ENCODE data around the gene ZNF362. TPM values are rescaled to one million over a fixed set of nuclear protein-coding genes. Genes with fewer than 3 reads are reported as not detected.

ZNF362 gene
- total and polyA plus RNA-seq, 2 of the 13 experiments (the other 11 are each of a cell fraction or from before 2014, with no cell fraction given), result 8.3 to 14.2 TPM

DNA sequence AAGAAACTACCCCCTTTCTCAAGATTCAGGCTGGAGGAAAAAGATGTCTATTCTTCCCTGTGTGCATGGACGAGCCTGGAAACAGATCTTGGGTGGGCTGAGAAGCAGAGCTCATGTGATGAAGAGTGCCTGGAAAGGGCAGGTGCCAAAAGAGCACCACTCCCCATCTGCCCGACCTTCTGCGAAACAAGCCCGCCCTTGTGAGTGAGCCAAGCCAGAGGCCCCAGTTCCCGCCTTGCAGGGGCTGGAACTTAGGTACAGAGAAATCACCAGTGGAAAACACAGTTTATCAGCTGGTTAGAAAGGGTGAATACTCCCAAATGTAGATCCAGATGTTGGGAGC, 91.3 kb downstream of the ZNF362 start (continued):
- no peak for TF ChIP-seq ZNF12 (CRISPR knock-in tag; IDR thresholded peaks at IDR 0.05)
- TF ChIP-seq ZMYM4 (CRISPR knock-in tag; IDR thresholded peaks at IDR 0.05), result no peak
- TF ChIP-seq, protein P1, sequence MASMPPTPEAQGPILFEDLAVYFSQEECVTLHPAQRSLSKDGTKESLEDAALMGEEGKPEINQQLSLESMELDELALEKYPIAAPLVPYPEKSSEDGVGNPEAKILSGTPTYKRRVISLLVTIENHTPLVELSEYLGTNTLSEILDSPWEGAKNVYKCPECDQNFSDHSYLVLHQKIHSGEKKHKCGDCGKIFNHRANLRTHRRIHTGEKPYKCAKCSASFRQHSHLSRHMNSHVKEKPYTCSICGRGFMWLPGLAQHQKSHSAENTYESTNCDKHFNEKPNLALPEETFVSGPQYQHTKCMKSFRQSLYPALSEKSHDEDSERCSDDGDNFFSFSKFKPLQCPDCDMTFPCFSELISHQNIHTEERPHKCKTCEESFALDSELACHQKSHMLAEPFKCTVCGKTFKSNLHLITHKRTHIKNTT (CRISPR knock-in tag; IDR thresholded peaks at IDR 0.05), result no peak
- TF ChIP-seq, protein P2, sequence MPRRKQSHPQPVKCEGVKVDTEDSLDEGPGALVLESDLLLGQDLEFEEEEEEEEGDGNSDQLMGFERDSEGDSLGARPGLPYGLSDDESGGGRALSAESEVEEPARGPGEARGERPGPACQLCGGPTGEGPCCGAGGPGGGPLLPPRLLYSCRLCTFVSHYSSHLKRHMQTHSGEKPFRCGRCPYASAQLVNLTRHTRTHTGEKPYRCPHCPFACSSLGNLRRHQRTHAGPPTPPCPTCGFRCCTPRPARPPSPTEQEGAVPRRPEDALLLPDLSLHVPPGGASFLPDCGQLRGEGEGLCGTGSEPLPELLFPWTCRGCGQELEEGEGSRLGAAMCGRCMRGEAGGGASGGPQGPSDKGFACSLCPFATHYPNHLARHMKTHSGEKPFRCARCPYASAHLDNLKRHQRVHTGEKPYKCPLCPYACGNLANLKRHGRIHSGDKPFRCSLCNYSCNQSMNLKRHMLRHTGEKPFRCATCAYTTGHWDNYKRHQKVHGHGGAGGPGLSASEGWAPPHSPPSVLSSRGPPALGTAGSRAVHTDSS (CRISPR knock-in tag; conservative IDR thresholded peaks at IDR 0.05), result no peak
- peak; percentile 77 for TF ChIP-seq RBFOX2 (IDR thresholded peaks at IDR 0.05; ENCODE audit: low read depth, low read length)
- TF ChIP-seq ZNF790 (CRISPR knock-in tag; IDR thresholded peaks at IDR 0.05; ENCODE audit: borderline replicate concordance), result no peak
- TF ChIP-seq HOXA9 (CRISPR knock-in tag; IDR thresholded peaks at IDR 0.05; ENCODE audit: borderline replicate concordance), result no peak
- TF ChIP-seq, protein P3, sequence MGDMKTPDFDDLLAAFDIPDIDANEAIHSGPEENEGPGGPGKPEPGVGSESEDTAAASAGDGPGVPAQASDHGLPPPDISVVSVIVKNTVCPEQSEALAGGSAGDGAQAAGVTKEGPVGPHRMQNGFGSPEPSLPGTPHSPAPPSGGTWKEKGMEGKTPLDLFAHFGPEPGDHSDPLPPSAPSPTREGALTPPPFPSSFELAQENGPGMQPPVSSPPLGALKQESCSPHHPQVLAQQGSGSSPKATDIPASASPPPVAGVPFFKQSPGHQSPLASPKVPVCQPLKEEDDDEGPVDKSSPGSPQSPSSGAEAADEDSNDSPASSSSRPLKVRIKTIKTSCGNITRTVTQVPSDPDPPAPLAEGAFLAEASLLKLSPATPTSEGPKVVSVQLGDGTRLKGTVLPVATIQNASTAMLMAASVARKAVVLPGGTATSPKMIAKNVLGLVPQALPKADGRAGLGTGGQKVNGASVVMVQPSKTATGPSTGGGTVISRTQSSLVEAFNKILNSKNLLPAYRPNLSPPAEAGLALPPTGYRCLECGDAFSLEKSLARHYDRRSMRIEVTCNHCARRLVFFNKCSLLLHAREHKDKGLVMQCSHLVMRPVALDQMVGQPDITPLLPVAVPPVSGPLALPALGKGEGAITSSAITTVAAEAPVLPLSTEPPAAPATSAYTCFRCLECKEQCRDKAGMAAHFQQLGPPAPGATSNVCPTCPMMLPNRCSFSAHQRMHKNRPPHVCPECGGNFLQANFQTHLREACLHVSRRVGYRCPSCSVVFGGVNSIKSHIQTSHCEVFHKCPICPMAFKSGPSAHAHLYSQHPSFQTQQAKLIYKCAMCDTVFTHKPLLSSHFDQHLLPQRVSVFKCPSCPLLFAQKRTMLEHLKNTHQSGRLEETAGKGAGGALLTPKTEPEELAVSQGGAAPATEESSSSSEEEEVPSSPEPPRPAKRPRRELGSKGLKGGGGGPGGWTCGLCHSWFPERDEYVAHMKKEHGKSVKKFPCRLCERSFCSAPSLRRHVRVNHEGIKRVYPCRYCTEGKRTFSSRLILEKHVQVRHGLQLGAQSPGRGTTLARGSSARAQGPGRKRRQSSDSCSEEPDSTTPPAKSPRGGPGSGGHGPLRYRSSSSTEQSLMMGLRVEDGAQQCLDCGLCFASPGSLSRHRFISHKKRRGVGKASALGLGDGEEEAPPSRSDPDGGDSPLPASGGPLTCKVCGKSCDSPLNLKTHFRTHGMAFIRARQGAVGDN (CRISPR knock-in tag; IDR thresholded peaks at IDR 0.05), result peak; percentile 66
- no peak for TF ChIP-seq ZNF564 (CRISPR knock-in tag; IDR thresholded peaks at IDR 0.05)
- no peak for TF ChIP-seq ZNF253 (CRISPR knock-in tag; IDR thresholded peaks at IDR 0.05; ENCODE audit: borderline replicate concordance)
- no peak for TF ChIP-seq MAF1 (CRISPR knock-in tag; IDR thresholded peaks at IDR 0.05; ENCODE audit: borderline replicate concordance)
- TF ChIP-seq MZF1 (CRISPR knock-in tag; IDR thresholded peaks at IDR 0.05; ENCODE audit: borderline replicate concordance), result no peak
- TF ChIP-seq, protein P4, sequence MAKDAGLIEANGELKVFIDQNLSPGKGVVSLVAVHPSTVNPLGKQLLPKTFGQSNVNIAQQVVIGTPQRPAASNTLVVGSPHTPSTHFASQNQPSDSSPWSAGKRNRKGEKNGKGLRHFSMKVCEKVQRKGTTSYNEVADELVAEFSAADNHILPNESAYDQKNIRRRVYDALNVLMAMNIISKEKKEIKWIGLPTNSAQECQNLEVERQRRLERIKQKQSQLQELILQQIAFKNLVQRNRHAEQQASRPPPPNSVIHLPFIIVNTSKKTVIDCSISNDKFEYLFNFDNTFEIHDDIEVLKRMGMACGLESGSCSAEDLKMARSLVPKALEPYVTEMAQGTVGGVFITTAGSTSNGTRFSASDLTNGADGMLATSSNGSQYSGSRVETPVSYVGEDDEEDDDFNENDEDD (CRISPR knock-in tag; IDR thresholded peaks at IDR 0.05; ENCODE audit: borderline replicate concordance), result peak; percentile 65; the same call in 1 of the 2 replicates
- no peak for TF ChIP-seq POGZ (CRISPR knock-in tag; IDR thresholded peaks at IDR 0.05)
- TF ChIP-seq RORA (CRISPR knock-in tag; IDR thresholded peaks at IDR 0.05), result no peak
- TF ChIP-seq ZNF234 (CRISPR knock-in tag; conservative IDR thresholded peaks at IDR 0.05), result no peak
- TF ChIP-seq, protein P5, sequence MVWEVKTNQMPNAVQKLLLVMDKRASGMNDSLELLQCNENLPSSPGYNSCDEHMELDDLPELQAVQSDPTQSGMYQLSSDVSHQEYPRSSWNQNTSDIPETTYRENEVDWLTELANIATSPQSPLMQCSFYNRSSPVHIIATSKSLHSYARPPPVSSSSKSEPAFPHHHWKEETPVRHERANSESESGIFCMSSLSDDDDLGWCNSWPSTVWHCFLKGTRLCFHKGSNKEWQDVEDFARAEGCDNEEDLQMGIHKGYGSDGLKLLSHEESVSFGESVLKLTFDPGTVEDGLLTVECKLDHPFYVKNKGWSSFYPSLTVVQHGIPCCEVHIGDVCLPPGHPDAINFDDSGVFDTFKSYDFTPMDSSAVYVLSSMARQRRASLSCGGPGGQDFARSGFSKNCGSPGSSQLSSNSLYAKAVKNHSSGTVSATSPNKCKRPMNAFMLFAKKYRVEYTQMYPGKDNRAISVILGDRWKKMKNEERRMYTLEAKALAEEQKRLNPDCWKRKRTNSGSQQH (CRISPR knock-in tag; IDR thresholded peaks at IDR 0.05; ENCODE audit: low read depth), result no peak
- TF ChIP-seq ZNF629 (CRISPR knock-in tag; conservative IDR thresholded peaks at IDR 0.05), result no peak
- TF ChIP-seq ZNF44 (CRISPR knock-in tag; IDR thresholded peaks at IDR 0.05), result no peak
- TF ChIP-seq ZNF256 (CRISPR knock-in tag; conservative IDR thresholded peaks at IDR 0.05), result no peak
- TF ChIP-seq, protein P6, sequence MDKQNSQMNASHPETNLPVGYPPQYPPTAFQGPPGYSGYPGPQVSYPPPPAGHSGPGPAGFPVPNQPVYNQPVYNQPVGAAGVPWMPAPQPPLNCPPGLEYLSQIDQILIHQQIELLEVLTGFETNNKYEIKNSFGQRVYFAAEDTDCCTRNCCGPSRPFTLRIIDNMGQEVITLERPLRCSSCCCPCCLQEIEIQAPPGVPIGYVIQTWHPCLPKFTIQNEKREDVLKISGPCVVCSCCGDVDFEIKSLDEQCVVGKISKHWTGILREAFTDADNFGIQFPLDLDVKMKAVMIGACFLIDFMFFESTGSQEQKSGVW (CRISPR knock-in tag; IDR thresholded peaks at IDR 0.05; ENCODE audit: borderline replicate concordance), result no peak

Measured in HepG2 (cell line).